Ovary (tissue), 3 donors: ENCODE results near the gene CAMK2N1.

ENCODE experiments used
- EP300 ChIP-seq: sonication (generic); formaldehyde crosslinking; IDR thresholded peaks from one replicate; pipeline ENCODE4 v1.6.1; 2017; ENCODE audit warnings: antibody characterized with exemption
- POLR2A ChIP-seq: fragments of 450-650 bp; IDR thresholded peaks from one replicate; pipeline ENCODE4 v1.6.1; 2017; ENCODE audit warnings: antibody characterized with exemption, mild to moderate bottlenecking, moderate library complexity
- TF ChIP-seq, protein P1 (sequence below), 3 donors: fragments of 450-650 bp in 2 of 3; fragments of 200-600 bp in 1 of 3; IDR thresholded peaks; one replicate each; pipeline versions ENCODE4 v1.5.1 to v1.8.0; 2016 to 2022; ENCODE audit warnings: antibody characterized with exemption in 3 of 3, mild to moderate bottlenecking in 1 of 3
- donor health status: DM: no; HTN: no; CAD: no.

DNA sequence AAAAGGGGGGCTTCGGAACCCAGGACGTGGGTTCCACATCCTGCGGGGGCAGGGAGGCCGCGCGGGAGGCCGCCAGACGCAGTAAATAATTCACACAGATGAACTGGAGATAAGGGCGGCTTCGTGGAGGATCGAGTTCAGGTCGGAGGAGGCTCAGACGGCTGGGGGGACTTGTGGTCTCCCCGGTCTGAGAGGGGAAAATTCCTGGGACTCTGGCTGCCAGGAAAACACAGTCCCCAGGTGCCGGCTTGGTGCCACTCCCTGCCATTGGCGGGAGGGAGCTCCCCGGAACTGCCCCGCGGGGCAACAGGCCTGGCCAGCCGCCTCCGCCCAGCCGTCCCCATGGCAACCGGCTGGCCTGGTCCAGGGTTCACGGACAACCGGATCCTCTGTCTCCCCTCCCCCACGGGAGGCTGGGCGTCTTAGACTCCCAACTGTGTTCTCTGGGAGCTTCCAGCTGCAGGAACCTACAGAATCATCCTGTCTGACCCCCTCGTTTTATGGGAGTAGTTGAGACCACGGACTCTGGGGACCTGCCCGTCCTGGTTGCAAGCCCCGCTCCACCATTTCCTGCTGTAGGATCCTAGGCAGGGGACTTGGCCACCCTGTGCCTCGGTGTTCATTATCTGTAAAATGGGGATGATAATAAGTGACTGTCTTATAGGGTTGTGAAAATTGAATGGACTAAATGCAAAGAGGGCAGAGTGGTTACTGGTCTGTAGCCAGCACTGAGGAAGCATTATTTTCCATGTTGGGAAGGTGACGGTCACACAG lies 9.6 kb downstream of the CAMK2N1 start:
- TF ChIP-seq, protein P1, sequence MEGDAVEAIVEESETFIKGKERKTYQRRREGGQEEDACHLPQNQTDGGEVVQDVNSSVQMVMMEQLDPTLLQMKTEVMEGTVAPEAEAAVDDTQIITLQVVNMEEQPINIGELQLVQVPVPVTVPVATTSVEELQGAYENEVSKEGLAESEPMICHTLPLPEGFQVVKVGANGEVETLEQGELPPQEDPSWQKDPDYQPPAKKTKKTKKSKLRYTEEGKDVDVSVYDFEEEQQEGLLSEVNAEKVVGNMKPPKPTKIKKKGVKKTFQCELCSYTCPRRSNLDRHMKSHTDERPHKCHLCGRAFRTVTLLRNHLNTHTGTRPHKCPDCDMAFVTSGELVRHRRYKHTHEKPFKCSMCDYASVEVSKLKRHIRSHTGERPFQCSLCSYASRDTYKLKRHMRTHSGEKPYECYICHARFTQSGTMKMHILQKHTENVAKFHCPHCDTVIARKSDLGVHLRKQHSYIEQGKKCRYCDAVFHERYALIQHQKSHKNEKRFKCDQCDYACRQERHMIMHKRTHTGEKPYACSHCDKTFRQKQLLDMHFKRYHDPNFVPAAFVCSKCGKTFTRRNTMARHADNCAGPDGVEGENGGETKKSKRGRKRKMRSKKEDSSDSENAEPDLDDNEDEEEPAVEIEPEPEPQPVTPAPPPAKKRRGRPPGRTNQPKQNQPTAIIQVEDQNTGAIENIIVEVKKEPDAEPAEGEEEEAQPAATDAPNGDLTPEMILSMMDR (IDR thresholded peaks at IDR 0.05) = no peak
- no peak for TF ChIP-seq EP300
- no peak for TF ChIP-seq POLR2A
